Upper lobe of left lung (tissue), 4 donors: ENCODE results near the gene PDGFRB.

Experiments used
- CTCF ChIP-seq, 6 experiments: fragments of 450-650 bp in 4 of 6; fragments of 200-600 bp in 2 of 6; sonication (generic) in 2 of 6; IDR thresholded peaks; one replicate each; pipeline ENCODE4 v1.5.1; 2016 to 2019; ENCODE audit warnings: antibody characterized with exemption in 6 of 6
- POLR2A ChIP-seq, 4 donors: fragments of 450-650 bp; IDR thresholded peaks; one replicate each; pipeline ENCODE4 v1.5.1; 2016 to 2017; ENCODE audit warnings: antibody characterized with exemption in 4 of 4, mild to moderate bottlenecking in 2 of 4
- POLR2AphosphoS5 ChIP-seq, 2 donors: sonication (generic); formaldehyde crosslinking; IDR thresholded peaks; one replicate each; pipeline ENCODE4 v1.5.1; 2017; ENCODE audit warnings: antibody characterized with exemption in 2 of 2

DNA sequence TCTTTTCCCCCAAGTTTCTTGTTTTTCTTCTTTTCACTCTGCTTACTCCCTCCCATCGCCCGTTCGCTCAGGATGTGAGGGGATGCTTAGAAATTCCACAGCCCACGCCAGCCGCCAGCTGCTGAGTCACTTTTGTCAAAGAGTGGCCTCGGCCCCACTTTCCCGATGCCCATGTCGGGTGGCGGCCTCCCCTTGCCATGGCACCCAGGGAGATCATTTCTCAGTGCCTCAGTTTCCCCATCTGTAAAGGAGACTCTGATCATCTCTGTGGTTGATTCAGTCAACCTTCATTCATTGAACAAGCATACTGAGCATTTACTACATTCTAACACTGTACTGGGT is 353 bp upstream of the PDGFRB start:
- no peak for TF ChIP-seq CTCF (IDR thresholded peaks at IDR 0.05)
- no peak for TF ChIP-seq POLR2AphosphoS5 (IDR thresholded peaks at IDR 0.05)
- no peak for TF ChIP-seq POLR2A (IDR thresholded peaks at IDR 0.05)
